Right lobe of liver (tissue), 6 donors: ENCODE measurements around the gene CHKB. TPM values are rescaled to one million over a fixed set of nuclear protein-coding genes. Genes with fewer than 3 reads are reported as not detected.
A peak's percentile ranks its signal among the peaks of the same experiment; 100 is the strongest.
"Not testable (repeated sequence)": the region's sequence is repeated elsewhere in the genome, so short reads cannot be mapped to it uniquely, and the experiment has no call there.

Source experiments
- ATAC-seq, 4 donors: fragments of 200-7000 bp; cut with Tn5 transposase; one replicate each; pipeline ENCODE4 v1.9.1; 2020; ENCODE audit warnings: mild to moderate bottlenecking in 4 of 4, moderate library complexity in 4 of 4
- DNase-seq, 3 donors: peaks; one replicate each; pipeline ENCODE4 v3.0.0-alpha.2; 2020
- H3K27ac ChIP-seq, 3 donors: fragments of 200-600 bp; one replicate each; pipeline ENCODE4 v1.8.0; 2022
- H3K27me3 ChIP-seq, 2 donors: fragments of 200-600 bp; one replicate each; pipeline ENCODE4 v1.8.0; 2022
- H3K36me3 ChIP-seq, 4 donors: fragments of 200-600 bp; sonication (generic) in 1 of 4; one replicate each; pipeline versions ENCODE4 v1.5.1 to v1.8.0; 2017 to 2022; ENCODE audit warnings: control low read depth in 1 of 4
- H3K4me1 ChIP-seq, 4 donors: fragments of 200-600 bp; sonication (generic) in 1 of 4; one replicate each; pipeline versions ENCODE4 v1.5.1 to v1.8.0; 2017 to 2022; ENCODE audit warnings: control low read depth in 1 of 4
- H3K4me3 ChIP-seq, 3 donors: fragments of 200-600 bp; one replicate each; pipeline ENCODE4 v1.8.0; 2022
- H3K9me3 ChIP-seq, 4 donors: fragments of 200-600 bp; sonication (generic) in 1 of 4; one replicate each; pipeline versions ENCODE4 v1.5.1 to v1.8.0; 2017 to 2022; ENCODE audit warnings: control low read depth in 1 of 4
- CTCF ChIP-seq, 4 donors: fragments of 200-600 bp in 3 of 4; fragments of 450-650 bp in 1 of 4; IDR thresholded peaks; one replicate each; pipeline versions ENCODE4 v1.5.1 to v1.8.0; 2016 to 2022; ENCODE audit warnings: antibody characterized with exemption in 4 of 4, mild to moderate bottlenecking in 2 of 4
- POLR2A ChIP-seq: fragments of 450-650 bp; IDR thresholded peaks from one replicate; pipeline ENCODE4 v1.6.1; 2017; ENCODE audit warnings: antibody characterized with exemption, mild to moderate bottlenecking
- whole genome bisulfite sequencing: methylation state at CpG from one replicate; pipeline ENCODE4 v1.1.6; 2018; ENCODE audit warnings: low coverage, low lambda C conversion rate; ENCODE audit not compliant: insufficient coverage; ENCODE audit errors: missing lambda C conversion rate; 5-methylcytosine and 5-hydroxymethylcytosine counted together
- intact Hi-C, 2 donors: fragments of 100-400 bp; cut with DNase I; formaldehyde crosslinking; loops; one replicate each; pipeline versions ENCODE4 v1.11.2 to v1.14.1; 2022
- total RNA-seq, 6 experiments: library from RNA; depleted of rRNA in 2 of 6; stranded (reverse); fragments of >200 nt in 2 of 6; fragmentation: NEBNext Ultra II Directional in 3 of 6; extraction: Animal tissue kit (Norgen Biotek cat#: 25700) in 3 of 6; gene quantifications; one replicate each; pipeline versions ENCODE4 v1.1.0 to v1.2.4, GENCODE V29; 2016 to 2023
- donor health status: DM: no; HTN: yes; CAD: no.
- donor health status: DM: no; HTN: no; CAD: no.
- donor health status: DM: no; HTN: no; CAD: no.
- donor health status: DM: no; HTN: yes; CAD: no.
- donor health status: DM: no; HTN: yes; CAD: no.

Gene CHKB
- total RNA-seq, 6 experiments from 2014 or later, result 10.9 to 43.4 (median 26.7) TPM

- ATAC-seq, result not testable (repeated sequence)
- TF ChIP-seq POLR2A, result peak; percentile 36
Measured at GRCh38 chr22:50533856-50534711, 48.6 kb downstream of the CHKB start.

GRCh38 chr22:50532824-50533796 is 49.5 kb downstream of the CHKB start:
- peaks cover 0 to 15% (median 0%) of the 10 kb centered on the region in 4 donors for H3K4me1 ChIP-seq
- peak overlapping the region; percentile 94 to 98 (median 97) for H3K27ac ChIP-seq
- peak in 1 of 3 donors; percentile 26 for DNase-seq
- no peak overlapping the region for H3K4me3 ChIP-seq
- WGBS, result 61% methylated on average over 16 of the region's 19 CpGs
- H3K27me3 ChIP-seq, result no peaks in the 10 kb centered on the region
- no peaks in the 10 kb centered on the region for H3K36me3 ChIP-seq
- no peaks in the 10 kb centered on the region for H3K9me3 ChIP-seq
- no peak for ATAC-seq
- intact Hi-C loops, result no loop called here
- TF ChIP-seq CTCF (IDR thresholded peaks at IDR 0.05) (no peak), POLR2A (no peak)

More at GRCh38 chr22:50533856-50534711, 48.6 kb downstream of the CHKB start:
- 43% methylated on average over 16 of the region's 21 CpGs for WGBS
- Histone ChIP-seq H3K4me1 (peaks cover 0 to 21% (median 3%) of the 10 kb centered on the region in 4 donors), H3K27ac (peak overlapping the region in 2 of 3 donors; percentile 14 to 94)
- H3K36me3 ChIP-seq, intact Hi-C loops, H3K4me3 ChIP-seq, H3K9me3 ChIP-seq, H3K27me3 ChIP-seq: not testable (repeated sequence)
- peak in 1 of 3 donors; percentile 55 for DNase-seq

- WGBS, result 5% methylated on average over 13 of the region's 56 CpGs
- DNase-seq (peak; percentile 89 to 93 (median 93)), ATAC-seq (peak; percentile 37 to 61 (median 54))
- peak overlapping the region; percentile 75 to 79 (median 76) for H3K4me3 ChIP-seq
- H3K9me3 ChIP-seq, result no peaks in the 10 kb centered on the region
- peak overlapping the region; percentile 94 to 98 (median 97) for H3K27ac ChIP-seq
- H3K4me1 ChIP-seq, result peaks cover 0 to 14% (median 1%) of the 10 kb centered on the region in 4 donors
- H3K27me3 ChIP-seq, result no peaks in the 10 kb centered on the region
- H3K36me3 ChIP-seq, result no peaks in the 10 kb centered on the region
- TF ChIP-seq POLR2A (peak; percentile 60), CTCF (IDR thresholded peaks at IDR 0.05) (peak in 1 of 4 donors; percentile 2)
- intact Hi-C loops, result no loop called here
Measured at GRCh38 chr22:50531962-50532674, 50.5 kb downstream of the CHKB start.

GRCh38 chr22:50531546-50531961 is 51.1 kb downstream of the CHKB start:
- Histone ChIP-seq H3K27ac (peak overlapping the region; percentile 94 to 98 (median 97)), H3K27me3 (no peaks in the 10 kb centered on the region), H3K4me1 (peaks cover 0 to 14% (median 4%) of the 10 kb centered on the region in 4 donors), H3K4me3 (peak overlapping the region; percentile 75 to 79 (median 76)), H3K36me3 (no peaks in the 10 kb centered on the region), H3K9me3 (no peaks in the 10 kb centered on the region)
- intact Hi-C loops, result no loop called here
- no peak for TF ChIP-seq POLR2A
- no peak for TF ChIP-seq CTCF (IDR thresholded peaks at IDR 0.05)
- ATAC-seq (peak; percentile 29 to 52 (median 46)), DNase-seq (peak; percentile 83 to 87 (median 85))
- WGBS, result 0% methylated on average over 2 of the region's 44 CpGs
